ENCODE measurements around the gene AP3S2. TPM values are rescaled to one million over a fixed set of nuclear protein-coding genes. Genes with fewer than 3 reads are reported as not detected.
"Not testable (repeated sequence)": the region's sequence is repeated elsewhere in the genome, so short reads cannot be mapped to it uniquely, and the experiment has no call there.

The AP3S2 gene
- total RNA-seq, 1 donor from 2014 or later: 28.5 TPM

DNA sequence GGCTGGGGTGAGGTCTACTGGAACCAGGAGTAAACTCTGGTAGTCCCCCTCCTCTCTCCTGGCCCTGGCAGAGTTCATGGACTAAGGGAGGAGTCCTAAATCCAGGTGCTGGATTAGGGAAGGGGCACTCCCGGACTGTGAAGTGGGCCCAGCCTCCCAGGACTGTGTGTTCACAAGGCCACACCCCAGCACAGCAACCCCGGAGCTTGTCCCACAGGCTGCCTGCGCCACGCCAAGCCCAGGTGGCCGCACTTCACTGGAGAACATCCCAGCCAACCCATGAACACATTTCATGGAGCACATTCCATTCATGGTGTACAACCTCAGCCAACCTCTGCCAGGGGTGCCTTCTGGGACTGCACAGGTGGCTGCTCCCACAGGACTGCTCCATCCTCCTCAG is 10.7 kb upstream of the AP3S2 start:
- intact Hi-C loops (cut with micrococcal nuclease): loop anchor here (10.0 kb wide), 1 partner anchor 1940 kb away; no protein-coding TSS in a partner anchor

DNA sequence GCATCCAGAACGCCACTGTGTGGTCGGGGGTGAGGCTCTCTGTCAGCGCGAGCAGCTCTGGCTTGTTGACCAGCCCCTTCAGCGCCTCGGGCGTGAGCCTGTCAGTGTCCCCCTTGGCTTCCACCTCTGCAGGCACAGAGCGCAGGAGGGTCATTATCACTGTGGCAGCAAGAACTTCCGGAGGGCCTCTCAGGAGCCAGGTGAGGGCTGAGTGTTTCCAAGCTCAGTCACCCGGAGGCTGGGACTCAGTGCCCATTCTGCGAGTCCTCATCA is 10.0 kb upstream of the AP3S2 start:
- intact Hi-C loops (cut with micrococcal nuclease): loop anchor here (10.0 kb wide), 1 partner anchor 1941 kb away; no protein-coding TSS in a partner anchor

DNA sequence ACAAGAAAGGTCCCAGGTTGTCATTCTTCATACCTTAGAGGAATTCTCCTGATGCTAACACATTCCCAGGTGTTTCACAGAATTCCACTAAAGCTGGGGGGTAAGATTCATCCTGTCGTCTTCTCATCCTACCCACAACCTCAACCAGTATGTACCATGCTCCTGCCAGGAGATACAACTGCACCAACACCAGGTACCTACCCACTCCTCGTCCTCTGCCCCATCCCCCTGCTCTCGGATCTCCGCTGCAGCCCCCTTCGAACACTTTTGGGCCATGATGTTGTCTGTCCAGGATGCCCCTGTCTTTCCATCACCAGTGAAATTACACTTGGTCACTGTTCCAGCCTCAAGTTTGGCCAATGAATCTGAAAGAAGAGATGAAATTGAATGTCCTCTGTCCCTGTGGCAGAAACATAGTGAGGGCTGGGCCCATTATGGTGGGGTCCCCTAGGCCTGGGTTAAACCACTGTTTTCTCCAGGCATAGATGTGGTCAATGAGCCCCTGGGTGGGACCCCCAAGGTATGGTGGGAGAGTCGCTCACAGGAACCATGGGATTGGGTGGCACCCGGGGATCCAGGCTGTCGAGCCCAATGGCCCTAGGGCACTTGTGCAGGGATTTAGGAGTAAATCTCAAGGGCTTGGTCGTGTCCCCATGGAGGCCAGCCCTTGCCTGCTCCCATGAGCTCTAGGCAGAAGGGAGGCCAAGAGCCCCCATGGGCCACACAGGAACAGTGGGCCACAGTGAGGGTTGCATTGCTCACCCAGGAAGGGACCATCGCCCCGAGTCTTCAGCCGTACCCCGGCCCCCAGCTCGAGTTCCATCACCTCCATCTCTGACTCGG is 9.4 kb upstream of the AP3S2 start:
- intact Hi-C loops (cut with micrococcal nuclease): loop anchor here (10.0 kb wide), 1 partner anchor 1942 kb away; no protein-coding TSS in a partner anchor

DNA sequence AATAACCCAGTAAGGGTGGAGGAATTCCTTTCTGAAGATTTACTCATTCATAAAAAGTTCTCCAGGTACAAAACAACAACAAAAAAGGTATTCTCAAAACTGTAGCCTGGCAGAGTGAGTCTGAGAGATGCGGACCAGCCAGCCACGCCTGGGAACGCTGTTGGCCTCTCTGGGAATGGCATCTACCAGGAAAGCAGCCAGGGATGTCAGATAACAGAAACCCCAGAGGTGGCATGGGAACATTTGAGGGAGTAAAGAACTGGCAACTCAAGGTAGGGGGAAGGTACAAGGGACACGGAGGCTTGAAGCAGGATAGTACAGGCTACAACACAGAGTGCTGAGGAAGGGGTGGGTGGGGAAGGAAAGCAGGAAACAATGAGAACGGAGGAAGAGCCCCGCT is 7.1 kb upstream of the AP3S2 start:
- intact Hi-C loops (cut with micrococcal nuclease): loop anchor here (10.0 kb wide), 1 partner anchor 1944 kb away; no protein-coding TSS in a partner anchor

DNA sequence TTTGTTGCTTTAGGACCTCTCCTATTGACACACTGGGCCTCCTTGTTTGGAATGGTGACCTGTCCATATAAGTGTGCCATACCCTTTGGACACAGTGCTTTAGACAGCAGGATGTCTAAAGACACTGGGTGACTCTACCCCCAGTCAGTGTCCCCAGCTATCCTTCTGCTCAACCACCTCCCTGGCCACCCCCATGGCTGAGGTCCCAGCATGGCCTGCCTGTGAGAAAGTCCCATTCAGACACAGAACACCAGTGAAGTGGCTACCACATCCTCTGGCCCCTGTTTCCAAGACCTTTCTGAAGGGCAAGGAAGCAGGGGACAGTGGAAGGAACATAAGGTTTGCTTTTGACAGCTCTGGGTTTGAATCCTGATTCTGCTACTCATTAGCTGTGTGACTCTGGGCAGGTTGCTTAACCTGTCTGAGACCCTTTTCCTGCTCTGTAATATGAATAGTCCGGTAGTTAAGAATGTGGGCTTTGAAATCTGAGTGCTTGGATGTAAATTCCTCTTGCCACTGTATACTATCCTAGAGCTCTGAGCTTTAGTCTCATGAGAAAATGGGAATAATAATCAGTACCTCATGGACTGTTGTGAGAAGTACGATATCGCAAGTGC is 6.3 kb upstream of the AP3S2 start:
- intact Hi-C loops (cut with micrococcal nuclease): loop anchor here (10.0 kb wide), 4 partner anchors 365 to 1945 kb away; partner anchors contain the start of genes HDDC3, NGRN, UNC45A and ZNF774

DNA sequence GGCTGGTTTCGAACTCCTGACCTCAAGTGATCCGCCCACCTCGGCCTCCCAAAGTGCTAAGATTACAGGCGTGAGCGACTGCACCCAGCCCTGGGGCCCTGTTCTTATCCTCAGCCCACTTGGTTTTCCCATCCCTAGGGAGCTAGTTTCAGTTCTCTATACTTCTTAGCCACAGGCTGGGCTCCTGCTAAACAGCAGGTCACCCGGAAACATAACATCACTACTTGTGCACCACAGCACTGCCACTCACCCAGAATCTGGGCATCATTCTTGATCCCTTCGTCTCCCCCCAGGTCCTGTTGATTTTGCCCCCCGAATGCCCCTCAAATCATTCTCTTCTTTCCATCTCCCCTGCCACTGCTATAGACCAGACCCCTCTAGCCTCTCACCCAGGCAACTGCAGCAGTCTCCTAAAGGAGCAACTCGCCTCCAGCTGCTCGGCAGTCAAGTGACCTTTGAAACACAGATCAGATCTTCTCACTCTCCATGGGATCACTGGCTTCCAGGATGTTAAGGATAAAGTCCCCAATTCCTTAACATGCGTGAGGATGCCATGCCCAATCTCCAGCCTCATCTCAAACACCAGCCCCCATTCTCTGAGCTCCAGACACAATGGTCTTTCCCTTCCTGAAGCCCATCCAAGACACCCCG is 5.6 kb upstream of the AP3S2 start:
- intact Hi-C loops (cut with micrococcal nuclease): loop anchor here (10.0 kb wide), 3 partner anchors 365 to 1035 kb away; partner anchors contain the start of genes HDDC3, NGRN, UNC45A and ZNF774

DNA sequence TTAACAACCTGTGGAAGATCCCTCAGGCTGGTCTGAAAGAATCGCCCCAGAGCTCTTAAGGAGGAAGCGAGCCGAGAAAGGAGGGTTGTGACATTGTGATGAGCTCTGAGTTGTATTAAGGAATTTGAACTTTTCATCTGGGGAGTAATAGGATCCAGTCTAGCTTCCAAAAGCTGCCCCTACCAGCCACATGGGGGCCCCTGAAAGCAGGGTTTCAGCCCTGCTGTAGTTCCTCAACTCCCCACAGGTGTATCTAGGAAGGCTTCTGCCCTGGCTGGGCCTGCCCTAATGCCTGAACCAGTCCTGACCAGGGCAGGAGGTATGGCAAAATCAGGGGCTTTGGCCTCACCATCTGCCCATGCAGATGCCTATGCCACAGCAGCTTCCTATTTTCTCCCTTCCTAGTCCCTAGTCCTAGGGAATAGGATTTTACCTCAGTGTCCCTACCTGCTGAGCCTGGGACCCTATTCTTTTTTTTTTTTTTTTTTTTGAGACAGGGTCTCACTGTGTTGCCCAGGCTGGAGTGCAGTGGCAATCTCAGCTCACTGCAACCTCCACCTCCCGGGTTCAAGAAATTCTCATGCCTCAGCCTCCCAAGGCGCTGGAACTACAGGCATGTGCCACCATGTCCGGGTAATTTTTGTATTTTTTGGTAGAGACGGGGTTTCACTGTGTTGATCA is 5.0 kb upstream of the AP3S2 start:
- intact Hi-C loops (cut with micrococcal nuclease): loop anchor here (1.0 to 10.0 kb wide), 6 partner anchors 73 to 1036 kb away; partner anchors contain the start of genes HDDC3, NGRN, UNC45A and ZNF774

DNA sequence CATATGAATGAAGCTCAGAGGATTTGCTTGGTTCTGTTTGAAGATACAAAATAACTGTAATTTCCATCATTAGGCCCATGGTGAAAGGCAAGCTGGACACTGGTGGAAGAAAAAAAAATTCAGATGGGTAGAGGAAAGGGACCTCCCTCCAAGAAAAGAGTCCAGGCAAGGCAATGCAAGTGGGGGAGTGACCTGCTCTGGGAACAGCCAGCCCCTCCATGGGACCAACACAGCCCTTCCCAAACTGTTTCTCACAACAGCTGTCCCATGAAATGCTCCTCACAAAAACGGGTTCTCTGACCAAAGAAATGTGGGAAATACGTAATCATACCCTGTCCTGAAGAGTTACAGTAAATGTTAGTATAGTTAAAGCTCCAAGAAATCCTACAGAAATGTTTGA is 4.4 kb upstream of the AP3S2 start:
- intact Hi-C loops (cut with micrococcal nuclease): loop anchor here (1.0 to 10.0 kb wide), 6 partner anchors 73 to 1037 kb away; partner anchors contain the start of genes HDDC3, NGRN, UNC45A and ZNF774

DNA sequence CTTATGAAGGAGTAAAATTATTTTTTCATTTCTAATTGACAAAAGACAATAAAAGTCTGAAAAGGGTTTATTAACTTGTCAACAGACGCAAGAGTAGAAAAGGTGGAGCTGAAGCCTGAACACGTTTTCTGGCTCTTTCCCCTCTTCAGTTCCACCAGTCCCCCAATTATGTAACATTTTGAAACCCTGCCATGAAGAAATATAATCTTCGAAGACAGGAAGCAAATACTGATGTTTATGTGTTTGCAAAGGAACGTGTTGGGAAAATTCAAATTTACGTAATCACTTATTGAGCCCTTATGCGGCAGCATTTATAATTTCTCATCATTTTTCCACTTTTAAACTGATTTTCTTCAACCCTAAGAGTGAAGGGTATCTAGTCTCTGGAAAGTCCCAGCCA is 767 bp downstream of the AP3S2 start:
- intact Hi-C loops (cut with micrococcal nuclease): loop anchor here (1.0 to 10.0 kb wide), 6 partner anchors 249 to 1271 kb away; partner anchors contain the start of genes AEN, CIB1, GDPGP1 and HDDC3

DNA sequence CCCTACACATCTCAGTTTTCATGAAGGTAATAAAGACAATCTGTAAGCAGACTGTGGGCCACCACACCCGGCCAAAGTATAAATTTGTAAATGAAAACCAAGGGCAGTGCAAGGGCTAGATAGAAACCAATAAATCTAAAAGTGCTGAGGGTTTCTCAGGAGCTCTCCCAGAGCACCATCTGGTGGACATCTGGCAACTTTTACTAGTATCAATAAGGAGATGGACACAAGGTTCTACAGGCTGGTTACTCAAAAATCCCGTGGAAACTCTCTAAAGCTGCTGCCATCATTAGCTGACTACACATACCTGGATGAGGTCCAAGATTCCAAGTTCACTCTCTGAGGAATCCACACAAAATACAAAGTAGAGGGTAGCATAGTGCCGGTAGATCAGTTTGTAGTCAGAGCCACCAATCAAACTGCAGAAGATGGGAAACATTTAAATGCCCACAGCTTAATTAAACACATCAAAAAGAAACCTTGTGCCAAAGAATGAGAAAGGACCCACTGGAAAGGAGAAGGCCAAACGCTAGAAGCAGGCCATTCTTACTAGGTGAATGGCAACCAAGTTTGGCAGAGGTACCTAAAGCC is 5.5 kb downstream of the AP3S2 start:
- intact Hi-C loops (cut with micrococcal nuclease): loop anchor here (1.0 kb wide), 1 partner anchor 148 kb away; no protein-coding TSS in a partner anchor

DNA sequence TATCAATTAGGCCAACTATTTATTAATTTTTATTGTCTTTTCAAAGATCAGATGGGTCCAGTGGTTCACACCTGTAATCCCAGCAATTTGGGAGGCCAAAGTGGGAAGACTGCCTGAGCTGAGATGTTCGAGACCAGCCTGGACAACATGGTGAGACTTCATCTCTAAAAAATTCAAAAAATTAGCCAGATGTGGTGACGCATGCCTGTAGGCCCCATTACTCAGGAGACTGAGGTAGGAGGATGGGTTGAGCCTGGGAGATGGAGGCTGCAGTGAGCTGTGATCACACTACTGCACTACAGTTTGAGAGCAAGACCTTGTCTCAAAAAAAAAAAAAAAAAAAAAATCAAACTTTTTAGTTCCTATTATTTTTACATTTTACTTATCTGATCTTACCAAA is 8.2 kb downstream of the AP3S2 start:
- intact Hi-C loops (cut with micrococcal nuclease): no loop called here

DNA sequence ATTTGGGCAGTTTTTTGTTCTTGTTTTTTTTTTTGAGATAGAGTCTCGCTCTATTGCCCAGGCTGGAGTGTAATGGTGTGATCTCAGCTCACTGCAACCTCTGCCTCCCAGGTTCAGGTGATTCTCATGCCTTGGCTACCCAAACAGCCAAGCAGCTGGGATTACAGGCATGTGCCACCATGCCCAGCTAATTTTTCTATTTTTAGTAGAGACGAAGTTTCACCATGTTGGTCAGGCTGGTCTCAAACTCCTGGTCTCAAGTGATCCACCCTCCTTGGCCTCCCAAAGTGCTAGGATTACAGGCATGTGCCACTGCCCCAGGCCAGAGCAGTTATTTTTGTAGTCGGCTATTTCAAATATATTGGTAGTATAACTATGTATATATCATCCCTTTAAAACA is 8.6 kb downstream of the AP3S2 start:
- intact Hi-C loops (cut with micrococcal nuclease): not testable (repeated sequence)

DNA sequence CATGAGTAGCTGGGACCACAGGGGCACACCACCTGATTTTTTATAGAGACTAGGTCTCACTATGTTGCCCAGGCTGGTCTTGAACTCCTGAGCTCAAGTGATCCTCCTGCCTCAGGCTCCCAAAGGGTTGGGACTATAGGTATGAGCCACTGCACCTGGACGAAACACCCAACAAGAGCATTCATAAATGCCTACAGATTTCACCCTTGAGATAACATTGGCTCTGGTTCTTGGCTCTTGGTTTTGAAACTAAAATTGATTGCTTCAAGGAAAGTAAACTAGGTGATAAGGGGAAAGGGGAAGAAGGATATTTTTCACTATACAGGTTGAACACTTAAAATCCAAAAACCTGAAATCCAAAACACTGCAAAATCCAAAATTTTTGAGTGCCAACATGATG is 10.3 kb downstream of the AP3S2 start:
- intact Hi-C loops (cut with micrococcal nuclease): no loop called here

DNA sequence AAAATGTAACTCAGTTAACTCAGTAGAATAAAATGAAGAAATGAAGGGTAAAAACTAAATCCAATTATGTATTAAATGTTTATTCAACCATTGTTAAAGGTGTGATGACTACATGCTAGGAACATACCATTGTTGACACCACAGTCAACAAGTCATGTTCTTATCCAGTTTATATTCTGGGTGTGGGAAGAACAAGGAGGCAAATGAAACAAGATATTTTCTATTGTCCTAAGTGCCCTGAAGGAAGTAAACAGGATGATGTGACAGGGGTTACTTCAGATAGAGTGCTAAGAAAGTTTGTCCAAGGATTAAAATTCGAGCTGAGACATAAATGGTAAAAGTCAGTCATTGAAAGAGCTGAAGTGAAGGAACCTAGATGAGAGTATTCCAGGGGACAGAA is 13.1 kb downstream of the AP3S2 start:
- intact Hi-C loops (cut with micrococcal nuclease): no loop called here

DNA sequence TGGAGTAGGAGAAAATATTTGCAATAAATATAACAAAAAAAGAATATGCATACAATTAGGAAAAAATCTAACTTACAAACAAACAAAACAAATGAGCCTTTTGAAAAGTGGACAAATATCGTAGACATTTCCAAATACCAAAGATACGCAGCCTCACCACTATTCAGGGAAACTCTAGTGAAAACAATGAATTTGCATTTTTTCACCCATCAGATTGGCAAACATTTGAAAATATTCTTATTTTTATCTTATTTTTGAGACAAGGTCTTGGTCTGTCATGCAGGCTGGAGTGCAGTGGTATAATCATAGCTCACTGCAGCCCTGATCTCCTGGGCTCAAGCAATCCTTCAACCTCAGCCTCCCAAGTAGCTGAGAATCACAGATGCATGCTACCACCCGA is 15.5 kb downstream of the AP3S2 start:
- intact Hi-C loops (cut with micrococcal nuclease): no loop called here

DNA sequence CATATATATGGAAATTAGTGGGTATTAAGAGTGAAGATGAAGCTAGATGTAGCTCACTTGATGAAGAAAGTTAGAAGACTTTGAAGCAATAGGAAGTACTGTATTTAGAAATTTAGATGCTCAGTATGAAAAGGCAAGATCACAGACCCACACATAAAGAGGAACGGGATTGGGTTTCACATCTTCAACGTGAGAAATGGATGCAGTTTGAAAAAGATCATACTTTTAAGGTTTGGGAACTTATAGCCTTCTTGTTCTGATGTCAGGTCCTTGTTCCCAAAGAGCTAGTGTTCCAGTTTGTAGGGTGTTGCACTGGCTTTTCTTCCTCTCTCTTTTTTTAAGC is 16.7 kb downstream of the AP3S2 start:
- intact Hi-C loops (cut with micrococcal nuclease): no loop called here

DNA sequence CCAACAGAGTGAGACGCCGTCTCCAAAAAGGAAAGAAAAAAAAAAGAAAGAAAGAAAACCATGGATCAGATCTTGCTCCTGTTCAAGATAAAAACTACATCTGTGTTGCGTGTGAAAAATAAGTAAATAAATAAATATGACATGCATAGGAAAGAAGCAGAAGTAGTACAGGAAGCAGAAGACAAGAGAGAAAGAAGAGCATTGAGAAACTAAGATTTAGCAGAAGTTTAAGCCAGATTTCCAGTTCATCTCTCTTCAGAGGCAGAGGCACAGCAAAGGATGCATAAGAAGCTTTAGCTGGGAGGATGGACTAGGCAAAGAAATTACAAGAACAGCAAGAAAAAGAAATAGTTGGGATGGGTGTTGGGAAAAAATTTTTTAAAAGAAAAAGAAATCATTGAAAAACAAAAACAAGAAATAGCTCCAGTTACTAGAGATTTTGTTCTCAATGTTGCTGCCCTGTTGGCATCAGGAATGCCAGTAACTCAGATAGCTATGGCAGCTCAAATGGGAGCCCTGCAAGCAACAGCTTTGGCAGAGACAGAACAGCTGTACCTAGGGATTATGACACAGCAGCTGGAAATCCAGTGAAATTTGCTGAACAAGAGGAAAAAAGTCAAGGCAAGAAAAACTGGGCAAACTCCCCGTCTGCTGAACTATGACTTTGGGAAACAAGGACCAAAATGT is 17.3 kb downstream of the AP3S2 start:
- intact Hi-C loops (cut with micrococcal nuclease): no loop called here

DNA sequence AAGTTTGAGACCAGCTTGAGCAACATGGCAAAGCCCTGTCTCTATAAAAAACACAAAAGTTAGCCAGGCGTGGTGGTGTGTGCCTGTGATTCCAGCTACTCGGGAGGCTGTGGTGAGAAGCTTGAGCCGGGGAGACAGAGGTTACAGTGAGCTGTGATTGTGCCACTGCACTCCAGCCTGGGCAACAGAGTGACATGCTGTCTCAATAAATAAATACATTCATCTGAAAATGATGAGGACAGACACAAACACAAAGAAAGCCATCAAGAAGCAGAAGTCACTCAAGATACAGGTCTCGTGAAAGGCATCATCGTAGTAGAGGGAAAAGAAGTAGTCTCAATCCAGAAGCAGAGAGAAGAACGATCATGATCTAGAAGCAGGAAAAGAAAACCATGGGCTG is 18.1 kb downstream of the AP3S2 start:
- intact Hi-C loops (cut with micrococcal nuclease): loop anchor here (1.0 kb wide), 4 partner anchors 115 to 212 kb away; no protein-coding TSS in a partner anchor

DNA sequence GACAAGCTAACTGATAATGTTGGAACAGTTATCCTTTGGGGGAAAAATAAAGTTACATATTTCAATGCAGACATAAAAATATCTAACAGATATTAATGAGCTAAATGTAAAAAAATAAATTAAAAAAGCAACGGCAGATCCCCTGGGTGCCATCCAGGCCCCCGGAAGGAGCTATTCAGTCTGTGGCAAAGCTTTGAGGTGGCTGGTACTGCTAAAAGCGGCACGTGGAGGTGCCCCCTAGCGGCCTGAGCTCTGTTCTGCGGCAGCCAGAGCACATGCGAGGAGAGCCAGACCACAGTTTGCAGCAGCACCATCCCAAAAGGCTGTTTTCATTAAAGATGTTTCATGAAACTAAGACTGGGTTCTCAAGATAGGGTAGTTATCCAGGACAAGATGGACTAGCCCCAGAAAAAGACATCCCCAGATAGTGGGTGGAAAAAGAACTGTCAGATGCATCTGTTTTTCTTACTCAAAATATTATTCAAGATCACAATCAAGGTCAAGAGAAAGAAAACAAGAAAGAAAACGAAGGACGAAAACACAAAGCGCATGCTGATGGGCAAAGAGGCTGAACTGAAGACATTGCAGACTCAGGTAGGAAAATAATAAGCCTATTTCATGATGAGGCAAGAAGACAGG is 18.7 kb downstream of the AP3S2 start:
- intact Hi-C loops (cut with micrococcal nuclease): loop anchor here (1.0 kb wide), 4 partner anchors 115 to 212 kb away; no protein-coding TSS in a partner anchor
